Liver (tissue), 9 donors: ENCODE measurements around the gene SCGN. TPM values are rescaled to one million over a fixed set of nuclear protein-coding genes. Genes with fewer than 3 reads are reported as not detected.

Experiments
- DNase-seq: peaks from one replicate; pipeline ENCODE4 v3.0.0-alpha.2; 2017; ENCODE audit warnings: low spot score
- H3K27ac ChIP-seq, 2 donors: one replicate each; pipeline ENCODE4 v1.7.0; 2013; ENCODE audit warnings: inconsistent platforms in 2 of 2, low read length in 2 of 2, control low read depth in 1 of 2, low read depth in 1 of 2, mild to moderate bottlenecking in 1 of 2
- H3K27me3 ChIP-seq, 4 donors: one replicate each; pipeline versions ENCODE4 v1.6.1 to v1.7.0; 2013; ENCODE audit warnings: low read length in 3 of 4, inconsistent platforms in 1 of 4, mild to moderate bottlenecking in 1 of 4, moderate library complexity in 1 of 4; ENCODE audit not compliant: control insufficient read depth in 4 of 4, insufficient read depth in 4 of 4
- H3K36me3 ChIP-seq, 4 donors: one replicate each; pipeline versions ENCODE4 v1.6.1 to v1.7.0; 2013; ENCODE audit warnings: low read length in 3 of 4, mild to moderate bottlenecking in 3 of 4, low read depth in 1 of 4, moderate library complexity in 1 of 4; ENCODE audit not compliant: control insufficient read depth in 4 of 4, insufficient read depth in 3 of 4
- H3K4me1 ChIP-seq, 4 donors: one replicate each; pipeline versions ENCODE4 v1.6.1 to v1.7.0; 2013; ENCODE audit warnings: low read length in 3 of 4, mild to moderate bottlenecking in 3 of 4, moderate library complexity in 1 of 4; ENCODE audit not compliant: control insufficient read depth in 4 of 4, insufficient read depth in 4 of 4
- H3K4me3 ChIP-seq, 3 donors: one replicate each; pipeline versions ENCODE4 v1.6.1 to v1.7.0; 2013; ENCODE audit warnings: low read length in 3 of 3, control low read depth in 1 of 3, low read depth in 1 of 3, mild to moderate bottlenecking in 1 of 3
- H3K9ac ChIP-seq, 2 donors: one replicate each; pipeline ENCODE4 v1.7.0; 2013; ENCODE audit warnings: low read length in 2 of 2, mild to moderate bottlenecking in 2 of 2, moderate library complexity in 2 of 2, control low read depth in 1 of 2, low read depth in 1 of 2
- H3K9me3 ChIP-seq, 4 donors: one replicate each; pipeline versions ENCODE4 v1.6.1 to v1.7.0; 2013; ENCODE audit warnings: low read length in 3 of 4; ENCODE audit not compliant: control insufficient read depth in 4 of 4
- ATF3 ChIP-seq: IDR thresholded peaks from 2 replicates; pipeline ENCODE4 v1.6.1; 2016; ENCODE audit warnings: antibody characterized with exemption
- CTCF ChIP-seq: fragments of 150-350 bp; IDR thresholded peaks from 2 replicates; pipeline ENCODE4 v1.5.1; 2017; ENCODE audit warnings: improper control_type of control experiment, low read depth, low read length; ENCODE audit not compliant: missing input control
- EGR1 ChIP-seq, 2 donors: IDR thresholded peaks; 2 replicates each; pipeline ENCODE4 v1.6.1; 2016 to 2018; ENCODE audit warnings: antibody characterized with exemption in 2 of 2, low read depth in 2 of 2
- FOXA1 ChIP-seq: IDR thresholded peaks from 2 replicates; pipeline ENCODE4 v1.6.1; 2016; ENCODE audit warnings: antibody characterized with exemption
- FOXA2 ChIP-seq: IDR thresholded peaks from 2 replicates; pipeline ENCODE4 v1.6.1; 2016; ENCODE audit warnings: antibody characterized with exemption
- HNF4A ChIP-seq, 2 donors: conservative IDR thresholded peaks; 2 replicates each; pipeline ENCODE4 v1.6.1; 2016; ENCODE audit warnings: antibody characterized with exemption in 2 of 2, mild to moderate bottlenecking in 2 of 2
- HNF4G ChIP-seq: IDR thresholded peaks from 2 replicates; pipeline ENCODE4 v1.6.1; 2016; ENCODE audit warnings: antibody characterized with exemption
- JUND ChIP-seq, 2 donors: IDR thresholded peaks; 2 replicates each; pipeline ENCODE4 v1.6.1; 2016; ENCODE audit warnings: antibody characterized with exemption in 2 of 2
- MAX ChIP-seq: IDR thresholded peaks from 2 replicates; pipeline ENCODE4 v1.6.1; 2016; ENCODE audit warnings: antibody characterized with exemption
- NR2F2 ChIP-seq: IDR thresholded peaks from 2 replicates; pipeline ENCODE4 v1.6.1; 2016; ENCODE audit warnings: antibody characterized with exemption
- RAD21 ChIP-seq, 2 donors: IDR thresholded peaks; 2 replicates each; pipeline ENCODE4 v1.6.1; 2016; ENCODE audit warnings: antibody characterized with exemption in 2 of 2, mild to moderate bottlenecking in 2 of 2
- REST ChIP-seq: IDR thresholded peaks from 2 replicates; pipeline ENCODE4 v1.6.1; 2016; ENCODE audit warnings: antibody characterized with exemption, mild to moderate bottlenecking
- SP1 ChIP-seq: IDR thresholded peaks from 2 replicates; pipeline ENCODE4 v1.6.1; 2018; ENCODE audit warnings: antibody characterized with exemption, mild to moderate bottlenecking
- TAF1 ChIP-seq: conservative IDR thresholded peaks from 2 replicates; pipeline ENCODE4 v1.6.1; 2016; ENCODE audit warnings: antibody characterized with exemption, mild to moderate bottlenecking
- YY1 ChIP-seq: IDR thresholded peaks from 2 replicates; pipeline ENCODE4 v1.6.1; 2016; ENCODE audit warnings: antibody characterized with exemption, mild to moderate bottlenecking
- WGBS: extraction: QIAGEN DNeasy Blood & Tissue Kit; methylation state at CpG from one replicate; pipeline ENCODE4 v1.1.7; 2013; 5-methylcytosine and 5-hydroxymethylcytosine counted together
- polyA plus RNA-seq, 2 donors: library from polyadenylated mRNA; stranded (reverse) in 1 of 2; unstranded in 1 of 2; fragments of 200-250 nt in 1 of 2; fragments of >200 nt in 1 of 2; fragmentation: Nextera tagmentation in 1 of 2; extraction: Ambion mirVana in 1 of 2; gene quantifications; one replicate each; pipeline versions ENCODE4 v1.2.1 to v1.2.3, GENCODE V29; 2013 to 2015
- total RNA-seq, 2 donors: library from RNA; depleted of rRNA; stranded (reverse); fragments of >200 nt; gene quantifications; one replicate each; pipeline ENCODE4 v1.2.3, GENCODE V29; 2014
- donor health status: healthy.
- donor health status: healthy.
- donor health status: healthy.
- donor health status: healthy.
- donor health status: healthy.

The SCGN gene
- total and polyA plus RNA-seq, 4 donors, result 0.28 to 8.1 (median 2.8) TPM

- TF ChIP-seq HNF4A (conservative IDR thresholded peaks at IDR 0.05) (no peak), SP1 (no peak), MAX (no peak), FOXA2 (no peak), JUND (IDR thresholded peaks at IDR 0.05) (no peak), YY1 (no peak), NR2F2 (no peak), EGR1 (IDR thresholded peaks at IDR 0.05; ENCODE audit: low read depth in 2 of 2) (no peak), REST (no peak), FOXA1 (no peak), CTCF (no peak)
- no peak overlapping the region for H3K27ac ChIP-seq
Observed at GRCh38 chr6:25671652-25672051, 19.6 kb downstream of the SCGN start.

GRCh38 chr6:25675167-25675566 is 23.2 kb downstream of the SCGN start:
- H3K9ac ChIP-seq, result no peak overlapping the region
- WGBS, result 81% methylated on average over 5 of the region's 5 CpGs
- H3K36me3 ChIP-seq, result no peaks in the 10 kb centered on the region
- H3K4me3 ChIP-seq, result no peak overlapping the region
- no peak overlapping the region for H3K27ac ChIP-seq
- no peaks in the 10 kb centered on the region for H3K9me3 ChIP-seq
- H3K27me3 ChIP-seq, result no peaks in the 10 kb centered on the region
- DNase-seq, result no peak
- H3K4me1 ChIP-seq, result peaks cover 2 to 21% (median 17%) of the 10 kb centered on the region in 4 donors
- no peak for TF ChIP-seq MAX
- TF ChIP-seq HNF4A (conservative IDR thresholded peaks at IDR 0.05), result no peak

More at GRCh38 chr6:25671652-25672051, 19.6 kb downstream of the SCGN start:
- Histone ChIP-seq H3K9me3 (no peaks in the 10 kb centered on the region), H3K36me3 (no peaks in the 10 kb centered on the region), H3K27me3 (no peaks in the 10 kb centered on the region), H3K9ac (no peak overlapping the region), H3K4me1 (peaks cover 2 to 26% (median 23%) of the 10 kb centered on the region in 4 donors), H3K4me3 (no peak overlapping the region)
- no peak for DNase-seq
- 18% methylated on average over 1 of the region's 1 CpG for WGBS

GRCh38 chr6:25676775-25677174 is 24.8 kb downstream of the SCGN start:
- H3K4me3 ChIP-seq, result no peak overlapping the region
- H3K4me1 ChIP-seq, result peaks cover 0 to 5% (median 2%) of the 10 kb centered on the region in 4 donors
- no peaks in the 10 kb centered on the region for H3K36me3 ChIP-seq
- no peaks in the 10 kb centered on the region for H3K9me3 ChIP-seq
- no peak for DNase-seq
- H3K27me3 ChIP-seq, result no peaks in the 10 kb centered on the region
- no peak overlapping the region for H3K9ac ChIP-seq
- TF ChIP-seq FOXA2, result no peak
- TF ChIP-seq ATF3, result no peak
- TF ChIP-seq MAX, result no peak
- TF ChIP-seq RAD21 (IDR thresholded peaks at IDR 0.05), result no peak
- no peak for TF ChIP-seq TAF1
- no peak for TF ChIP-seq YY1
- no peak for TF ChIP-seq HNF4G
- H3K27ac ChIP-seq, result no peak overlapping the region
- WGBS, result 76% methylated on average over 5 of the region's 5 CpGs
